GM12878 (cell line): ENCODE measurements around the gene SEL1L. TPM values are rescaled to one million over a fixed set of nuclear protein-coding genes. Genes with fewer than 3 reads are reported as not detected.

Source experiments
- ATAC-seq: fragments of 200-7000 bp; cut with Tn5 transposase; 3 replicates; pipeline ENCODE4 v1.9.1; 2020; ENCODE audit warnings: mild to moderate bottlenecking, moderate library complexity
- BruUV-seq: library from RNA; stranded (reverse); fragments of 400-500 nt; replicated peaks from 2 replicates; lab custom pipeline; 2021; lab: Mats Ljungman, UMichigan
- CTCF ChIA-PET: fragments of 300-600 bp; sonication (Branson Sonifier 250); formaldehyde crosslinking; extraction: SDS; loops from one replicate; lab custom pipeline; 2021; ENCODE audit warnings: inconsistent platforms; lab: Yijun Ruan, JAX
- POLR2A ChIA-PET: fragments of 350-600 bp; formaldehyde crosslinking; extraction: SDS; loops from one replicate; lab custom pipeline; 2021; ENCODE audit warnings: inconsistent platforms; lab: Charles Lee
- RAD21 ChIA-PET: fragments of 300-600 bp; sonication (Branson Sonifier 250); formaldehyde crosslinking; loops from one replicate; lab custom pipeline; 2023; ENCODE audit warnings: antibody characterized with exemption; ENCODE audit not compliant: unreplicated experiment; lab: Charles Lee
- SMC1A ChIA-PET: fragments of 300-600 bp; sonication (Branson Sonifier 250); formaldehyde crosslinking; loops from one replicate; lab custom pipeline; 2023; ENCODE audit not compliant: unreplicated experiment, uncharacterized antibody; lab: Charles Lee
- DNase-seq: peaks from one replicate; pipeline ENCODE4 v3.0.0-alpha.2; 2011; ENCODE audit warnings: low read depth, low spot score
- FAIRE-seq: peaks from 3 replicates; lab custom pipeline; 2011; peaks lifted over from hg19 to GRCh38; lab: Jason Lieb, UNC
- H2AFZ ChIP-seq: 2 replicates; pipeline ENCODE4 v1.6.0; 2011; ENCODE audit warnings: low read depth, low read length, control low read depth; ENCODE audit not compliant: control insufficient read depth
- H3K27ac ChIP-seq: 2 replicates; pipeline ENCODE4 v1.5.1; 2011; ENCODE audit warnings: control low read depth; ENCODE audit not compliant: control insufficient read depth, insufficient read depth
- H3K27me3 ChIP-seq, 2 experiments: replicated peaks in 1 of 2; 2 replicates each; pipeline versions ENCODE4 v1.6.0 to v1.6.1; 2011; ENCODE audit warnings: low read length in 1 of 2; ENCODE audit not compliant: control insufficient read depth in 2 of 2, insufficient read depth in 2 of 2
- H3K36me3 ChIP-seq, 2 experiments: 2 replicates each; pipeline ENCODE4 v1.5.1; 2011; ENCODE audit warnings: low read length in 1 of 2; ENCODE audit not compliant: control insufficient read depth in 2 of 2, insufficient read depth in 2 of 2
- H3K4me1 ChIP-seq: 2 replicates; pipeline ENCODE4 v1.6.1; 2011; ENCODE audit warnings: mild to moderate bottlenecking, low read length, moderate library complexity, mixed read lengths; ENCODE audit not compliant: control insufficient read depth, insufficient read depth
- H3K4me2 ChIP-seq: 2 replicates; pipeline ENCODE4 v1.6.0; 2011; ENCODE audit warnings: control low read depth; ENCODE audit not compliant: control insufficient read depth, insufficient read depth
- H3K4me3 ChIP-seq: fragments of 200-600 bp; sonication (generic); 2 replicates; pipeline ENCODE4 v1.5.1; 2016
- H3K79me2 ChIP-seq: 2 replicates; pipeline ENCODE4 v1.6.0; 2011; ENCODE audit warnings: low read length; ENCODE audit not compliant: control insufficient read depth, insufficient read depth
- H3K9ac ChIP-seq: 2 replicates; pipeline ENCODE4 v1.8.0; 2011; ENCODE audit warnings: low read length, control low read depth, mixed read lengths; ENCODE audit not compliant: control insufficient read depth, insufficient read depth
- H3K9me3 ChIP-seq: replicated peaks from 3 replicates; pipeline ENCODE4 v1.5.1; 2011; ENCODE audit warnings: mild to moderate bottlenecking, low read length; ENCODE audit not compliant: control insufficient read depth, insufficient read depth
- H4K20me1 ChIP-seq: 2 replicates; pipeline ENCODE4 v1.6.0; 2011; ENCODE audit not compliant: control insufficient read depth, insufficient read depth
- BCL3 ChIP-seq: IDR thresholded peaks from 2 replicates; pipeline ENCODE4 v1.6.1; 2011; ENCODE audit warnings: borderline replicate concordance, low read depth, mild to moderate bottlenecking, moderate library complexity, low read length; ENCODE audit not compliant: insufficient read depth, poor library complexity, severe bottlenecking
- CBFB ChIP-seq: IDR thresholded peaks from 2 replicates; pipeline ENCODE4 v1.6.1; 2016; ENCODE audit warnings: antibody characterized with exemption, low read depth
- EGR1 ChIP-seq, 2 experiments: IDR thresholded peaks; 1 replicate in 1 of 2; 2 replicates in 1 of 2; pipeline ENCODE4 v1.6.1; 2011 to 2012; ENCODE audit warnings: low read depth in 2 of 2, low read length in 2 of 2, borderline replicate concordance in 1 of 2, mild to moderate bottlenecking in 1 of 2, moderate library complexity in 1 of 2
- MEF2B ChIP-seq: fragments of 450-650 bp; IDR thresholded peaks from 2 replicates; pipeline ENCODE4 v1.6.1; 2018; ENCODE audit warnings: mild to moderate bottlenecking, moderate library complexity; ENCODE audit not compliant: partially characterized antibody, poor library complexity, severe bottlenecking
- NKRF ChIP-seq: fragments of 450-650 bp; conservative IDR thresholded peaks from 2 replicates; pipeline ENCODE4 v1.6.1; 2017; ENCODE audit warnings: mild to moderate bottlenecking, moderate library complexity
- SP1 ChIP-seq: IDR thresholded peaks from one replicate; pipeline ENCODE4 v1.6.1; 2011; ENCODE audit warnings: low read depth, low read length
- SRF ChIP-seq, 2 experiments: IDR thresholded peaks; 2 replicates each; pipeline ENCODE4 v1.6.1; 2011; ENCODE audit warnings: low read depth in 2 of 2, low read length in 2 of 2, mild to moderate bottlenecking in 1 of 2, moderate library complexity in 1 of 2
- ZBTB33 ChIP-seq: fragments of 450-650 bp; IDR thresholded peaks from 2 replicates; pipeline ENCODE4 v1.6.1; 2017; ENCODE audit warnings: mild to moderate bottlenecking
- ZNF384 ChIP-seq: IDR thresholded peaks from 2 replicates; pipeline ENCODE4 v1.6.1; 2012; ENCODE audit warnings: low read depth, mild to moderate bottlenecking, low read length, improper control_type of control experiment, borderline replicate concordance
- WGBS: methylation state at CpG from one replicate; pipeline ENCODE4 v1.1.6; 2016; ENCODE audit warnings: low lambda C conversion rate; ENCODE audit not compliant: insufficient replicate concordance, insufficient coverage; ENCODE audit errors: missing lambda C conversion rate; 5-methylcytosine and 5-hydroxymethylcytosine counted together
- in situ Hi-C: fragments of 300-500 bp; cut with MboI; formaldehyde crosslinking; loops from 9 replicates; pipeline ENCODE4 v1.14.3; 2018; ENCODE audit warnings: mixed read lengths
- intact Hi-C: fragments of 100-400 bp; cut with micrococcal nuclease; formaldehyde crosslinking; loops from one replicate; pipeline ENCODE4 v1.14.2; 2022; ENCODE audit not compliant: unreplicated experiment
- polyA plus RNA-seq, 11 experiments: library from polyadenylated mRNA; depleted of rRNA in 4 of 11; unstranded in 6 of 11; stranded (reverse) in 5 of 11; fragments of >200 nt; fragmentation: Nextera tagmentation in 4 of 11; fragmentation: Illumina TruSeq in 1 of 11; extraction: Ambion mirVana in 4 of 11; extraction: Trizol in 1 of 11; gene quantifications; 1 replicate in 1 of 11; 2 replicates in 10 of 11; pipeline versions ENCODE4 v1.2.1 to v1.2.3, GENCODE V29; 2011 to 2016; ENCODE audit warnings: inconsistent platforms in 2 of 11, missing spikeins in 2 of 11, low read depth in 1 of 11
- total RNA-seq, 4 experiments: library from RNA; depleted of rRNA in 3 of 4; stranded (reverse); fragments of >200 nt in 3 of 4; fragmentation: Illumina TruSeq in 1 of 4; extraction: Trizol in 1 of 4; gene quantifications; 2 replicates each; pipeline versions ENCODE4 v1.2.1 to v1.2.3, GENCODE V29; 2013 to 2021
- TF ChIP-seq, protein P1 (sequence below): IDR thresholded peaks from 2 replicates; pipeline ENCODE4 v1.6.1; 2012; ENCODE audit warnings: low read depth, low read length, improper control_type of control experiment
- TF ChIP-seq, protein P2 (sequence below): fragments of 450-650 bp; IDR thresholded peaks from 2 replicates; pipeline ENCODE4 v1.6.1; 2017; ENCODE audit warnings: antibody characterized with exemption, mild to moderate bottlenecking, moderate library complexity

Gene SEL1L
- total and polyA plus RNA-seq, 10 of the 15 experiments (the other 5 are each of a cell fraction or from before 2014, with no cell fraction given): 13.4 to 57.2 (median 31.7) TPM

DNA sequence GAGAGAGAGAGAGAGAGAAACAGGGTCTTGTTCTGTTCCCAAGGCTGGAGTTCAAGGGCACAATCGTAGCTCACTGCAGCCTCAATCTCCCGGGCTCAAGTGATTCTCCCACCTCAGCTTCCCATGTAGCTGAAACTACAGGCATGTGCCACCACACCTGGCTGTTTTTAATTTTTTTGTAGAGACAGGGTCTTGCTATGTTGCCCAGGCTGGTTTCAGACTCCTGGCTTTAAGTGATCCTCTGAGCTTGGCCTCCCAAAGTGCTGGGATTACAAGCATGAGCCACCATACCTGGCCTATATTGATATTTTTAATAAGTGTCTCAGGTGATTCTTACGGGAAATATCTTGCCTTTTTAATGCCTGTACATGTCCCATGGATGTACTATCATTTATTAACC lies 82.7 kb downstream of the SEL1L start:
- in situ Hi-C loops: loop anchor here (5.0 kb wide), 1 partner anchor 179 kb away; no protein-coding TSS in a partner anchor
- DNase-seq: no peak
- 29% methylated on average over 3 of the region's 3 CpGs for WGBS
- TF ChIP-seq MEF2B: no peak
- TF ChIP-seq, protein P1, sequence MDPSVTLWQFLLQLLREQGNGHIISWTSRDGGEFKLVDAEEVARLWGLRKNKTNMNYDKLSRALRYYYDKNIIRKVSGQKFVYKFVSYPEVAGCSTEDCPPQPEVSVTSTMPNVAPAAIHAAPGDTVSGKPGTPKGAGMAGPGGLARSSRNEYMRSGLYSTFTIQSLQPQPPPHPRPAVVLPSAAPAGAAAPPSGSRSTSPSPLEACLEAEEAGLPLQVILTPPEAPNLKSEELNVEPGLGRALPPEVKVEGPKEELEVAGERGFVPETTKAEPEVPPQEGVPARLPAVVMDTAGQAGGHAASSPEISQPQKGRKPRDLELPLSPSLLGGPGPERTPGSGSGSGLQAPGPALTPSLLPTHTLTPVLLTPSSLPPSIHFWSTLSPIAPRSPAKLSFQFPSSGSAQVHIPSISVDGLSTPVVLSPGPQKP: no peak
- TF ChIP-seq NKRF: no peak
- no peak for TF ChIP-seq SP1
- no peak for TF ChIP-seq ZBTB33
- TF ChIP-seq SRF (IDR thresholded peaks at IDR 0.05; ENCODE audit: low read depth in 2 of 2, low read length in 2 of 2): no peak
- TF ChIP-seq, protein P2, sequence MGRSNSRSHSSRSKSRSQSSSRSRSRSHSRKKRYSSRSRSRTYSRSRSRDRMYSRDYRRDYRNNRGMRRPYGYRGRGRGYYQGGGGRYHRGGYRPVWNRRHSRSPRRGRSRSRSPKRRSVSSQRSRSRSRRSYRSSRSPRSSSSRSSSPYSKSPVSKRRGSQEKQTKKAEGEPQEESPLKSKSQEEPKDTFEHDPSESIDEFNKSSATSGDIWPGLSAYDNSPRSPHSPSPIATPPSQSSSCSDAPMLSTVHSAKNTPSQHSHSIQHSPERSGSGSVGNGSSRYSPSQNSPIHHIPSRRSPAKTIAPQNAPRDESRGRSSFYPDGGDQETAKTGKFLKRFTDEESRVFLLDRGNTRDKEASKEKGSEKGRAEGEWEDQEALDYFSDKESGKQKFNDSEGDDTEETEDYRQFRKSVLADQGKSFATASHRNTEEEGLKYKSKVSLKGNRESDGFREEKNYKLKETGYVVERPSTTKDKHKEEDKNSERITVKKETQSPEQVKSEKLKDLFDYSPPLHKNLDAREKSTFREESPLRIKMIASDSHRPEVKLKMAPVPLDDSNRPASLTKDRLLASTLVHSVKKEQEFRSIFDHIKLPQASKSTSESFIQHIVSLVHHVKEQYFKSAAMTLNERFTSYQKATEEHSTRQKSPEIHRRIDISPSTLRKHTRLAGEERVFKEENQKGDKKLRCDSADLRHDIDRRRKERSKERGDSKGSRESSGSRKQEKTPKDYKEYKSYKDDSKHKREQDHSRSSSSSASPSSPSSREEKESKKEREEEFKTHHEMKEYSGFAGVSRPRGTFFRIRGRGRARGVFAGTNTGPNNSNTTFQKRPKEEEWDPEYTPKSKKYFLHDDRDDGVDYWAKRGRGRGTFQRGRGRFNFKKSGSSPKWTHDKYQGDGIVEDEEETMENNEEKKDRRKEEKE: no peak
- TF ChIP-seq ZNF384: no peak
- TF ChIP-seq CBFB: no peak
- no peak for TF ChIP-seq BCL3
- TF ChIP-seq EGR1 (IDR thresholded peaks at IDR 0.05; ENCODE audit: borderline replicate concordance in 1 of 2, low read depth in 2 of 2, low read length in 2 of 2): no peak

More for the DNA sequence above, 82.7 kb downstream of the SEL1L start:
- H4K20me1 ChIP-seq: no peaks in the 10 kb centered on the region
- no peaks in the 10 kb centered on the region for H3K36me3 ChIP-seq
- H3K4me3 ChIP-seq: no peak overlapping the region
- H2AFZ ChIP-seq: no peak overlapping the region
- H3K27me3 ChIP-seq: no peaks in the 10 kb centered on the region; a peak in 3 of 4 replicates
- H3K9me3 ChIP-seq: no peaks in the 10 kb centered on the region
- intact Hi-C loops: no loop called here
- no peaks in the 10 kb centered on the region for H3K79me2 ChIP-seq
- CTCF ChIA-PET: interaction anchor here (6.2 to 10.2 kb wide), 2 partner anchors 14 to 180 kb away, joined by 50 to 195 read pairs; no protein-coding TSS in a partner anchor
- H3K9ac ChIP-seq: no peak overlapping the region
- POLR2A ChIA-PET: no interaction called here
- SMC1A ChIA-PET: interaction anchor here (9.4 kb wide), 1 partner anchor 182 kb away, joined by 110 read pairs; no protein-coding TSS in a partner anchor
- FAIRE-seq (no peak), ATAC-seq (no peak)
- BruUV-seq: no TSS peak
- no peak overlapping the region for H3K27ac ChIP-seq
- H3K4me2 ChIP-seq: no peak overlapping the region
- RAD21 ChIA-PET: interaction anchor here (0.8 to 8.5 kb wide), 2 partner anchors 174 to 182 kb away, joined by 3 to 79 read pairs; no protein-coding TSS in a partner anchor
- peaks cover 3% of the 10 kb centered on the region; the same call in 1 of the 2 replicates for H3K4me1 ChIP-seq
